ENCODE data around the gene HOXA9.

Gene HOXA9

DNA sequence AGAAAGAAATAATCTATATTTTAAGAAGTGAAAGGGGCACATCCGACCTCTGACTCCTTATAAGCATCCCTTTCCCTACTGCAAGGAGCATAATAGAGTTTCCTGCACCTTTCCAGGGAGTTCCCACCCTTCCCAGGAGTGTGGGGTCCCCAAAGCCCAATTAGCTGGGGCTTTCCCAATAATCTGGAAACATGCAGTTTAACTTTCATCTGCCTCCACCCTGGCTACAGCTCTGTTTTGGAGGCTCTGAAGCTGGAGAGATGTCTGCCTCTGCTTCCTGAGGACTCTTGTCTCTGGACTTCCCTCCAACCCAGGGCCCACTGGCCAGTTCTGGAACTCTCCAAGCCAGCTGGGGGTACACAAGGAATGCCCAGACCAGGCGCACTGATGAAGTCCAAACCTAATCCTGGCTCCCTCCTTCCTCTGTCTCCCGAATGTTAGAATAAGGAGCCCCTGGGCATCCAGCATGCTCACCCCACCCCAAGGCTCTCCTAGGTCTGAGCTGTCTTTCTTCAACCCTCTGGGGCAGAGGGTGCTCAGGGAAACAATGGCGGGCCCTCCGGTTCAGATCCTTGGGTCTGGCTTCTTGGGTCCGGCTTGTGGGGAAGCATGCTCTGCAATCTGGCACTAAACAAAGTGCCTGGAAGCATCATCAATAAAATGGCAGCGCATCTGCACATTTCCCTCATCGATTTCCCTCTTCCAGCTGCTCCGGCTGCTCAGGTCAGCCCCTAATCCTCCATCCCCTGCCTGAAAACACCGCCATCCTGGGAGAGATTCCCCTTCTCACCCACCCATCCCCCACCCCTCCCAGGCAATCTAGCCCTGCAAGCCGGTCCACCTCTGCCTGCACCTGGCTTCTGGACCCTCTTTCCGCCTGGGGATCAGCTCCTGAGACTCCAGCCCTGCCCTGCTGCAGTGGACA, 48.1 kb downstream of the HOXA9 start:
- no peak for DNase-seq (ENCODE audit: insufficient read length, low spot score)
- no peak for FAIRE-seq

DNA sequence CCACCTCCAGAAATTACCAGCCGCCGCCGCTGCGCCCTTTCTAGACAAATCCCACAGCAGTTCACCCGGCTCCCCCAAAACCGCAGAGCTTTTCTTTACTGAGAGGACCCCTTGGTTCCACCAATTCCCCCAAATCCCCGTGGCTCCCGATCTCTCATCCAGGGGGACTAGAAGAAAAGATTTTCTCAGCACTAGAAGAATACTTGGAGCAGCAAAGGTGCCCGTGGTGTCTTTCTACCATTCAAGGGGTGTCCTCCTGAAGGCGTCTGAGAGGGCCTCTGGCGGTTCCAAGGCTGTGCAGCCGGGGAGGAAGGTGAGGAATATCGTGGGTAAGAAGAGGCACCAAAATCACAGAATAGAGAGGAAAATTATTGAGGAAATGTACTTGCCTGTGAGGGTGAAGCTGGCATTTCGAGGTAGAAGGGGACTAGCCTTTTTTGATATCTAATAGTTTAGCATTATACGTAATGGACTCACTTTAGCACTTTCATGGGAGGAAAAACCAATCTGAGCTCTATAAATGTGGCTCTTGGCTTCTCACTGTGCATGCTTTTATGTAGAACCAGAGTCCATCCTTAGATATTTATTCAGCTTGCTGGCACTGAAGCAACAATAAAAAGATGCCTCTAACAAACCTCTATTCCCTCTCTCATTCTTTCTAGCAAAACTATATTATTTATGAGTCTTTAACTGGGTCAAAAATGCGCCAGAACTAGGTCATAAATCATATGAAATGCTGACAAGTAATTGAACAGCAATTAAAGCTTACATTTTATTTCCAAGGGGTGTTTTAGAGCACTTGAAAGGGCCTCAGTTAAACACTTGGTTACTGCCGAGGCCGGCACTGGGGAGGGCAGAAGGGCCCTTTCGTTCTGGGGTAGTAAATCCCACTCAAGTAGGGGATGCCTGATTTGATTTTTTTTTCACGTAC, 49.0 kb downstream of the HOXA9 start:
- no peak for FAIRE-seq
- no peak for DNase-seq (ENCODE audit: insufficient read length, low spot score)

DNA sequence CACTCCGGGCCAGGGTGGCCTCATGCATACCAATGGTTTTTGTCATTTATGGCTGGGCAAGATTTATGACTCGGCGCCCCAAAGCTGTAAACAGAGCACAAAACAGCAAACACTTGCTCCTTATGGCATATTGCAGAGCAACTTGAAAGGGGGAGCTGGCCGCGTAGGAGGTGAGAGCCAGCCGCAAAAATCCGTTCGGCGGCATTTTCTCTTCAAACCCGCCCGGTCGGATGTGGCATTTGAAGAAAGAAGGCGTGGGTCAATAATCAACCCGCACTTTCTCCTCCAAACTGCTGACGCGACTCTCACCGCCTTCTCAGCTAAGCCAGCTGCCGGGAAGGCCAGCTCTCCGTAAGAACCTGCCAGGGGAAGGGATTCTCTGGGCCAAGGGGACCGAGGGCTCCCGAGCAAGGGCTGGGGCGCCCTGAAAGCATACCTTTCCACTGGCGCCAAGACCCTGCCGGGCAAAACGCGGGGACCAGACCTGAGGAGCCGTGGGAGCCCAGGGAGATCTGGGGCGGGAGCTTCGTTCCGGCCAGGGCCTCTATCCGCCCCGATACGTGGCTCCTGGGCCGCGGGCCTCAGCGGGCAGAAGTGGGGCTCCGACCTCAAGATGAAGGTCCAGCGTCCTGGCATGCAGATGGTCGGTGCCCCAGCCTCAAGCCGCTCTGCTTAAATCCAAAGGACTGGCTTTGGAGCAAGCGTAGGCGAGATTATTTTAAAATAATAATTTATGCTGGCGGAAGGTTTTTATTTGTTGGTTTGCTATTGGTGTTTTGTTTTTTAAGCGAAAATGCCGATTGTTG, 49.9 kb downstream of the HOXA9 start:
- FAIRE-seq (no peak), DNase-seq (ENCODE audit: insufficient read length, low spot score) (peak; percentile 66)

DNA sequence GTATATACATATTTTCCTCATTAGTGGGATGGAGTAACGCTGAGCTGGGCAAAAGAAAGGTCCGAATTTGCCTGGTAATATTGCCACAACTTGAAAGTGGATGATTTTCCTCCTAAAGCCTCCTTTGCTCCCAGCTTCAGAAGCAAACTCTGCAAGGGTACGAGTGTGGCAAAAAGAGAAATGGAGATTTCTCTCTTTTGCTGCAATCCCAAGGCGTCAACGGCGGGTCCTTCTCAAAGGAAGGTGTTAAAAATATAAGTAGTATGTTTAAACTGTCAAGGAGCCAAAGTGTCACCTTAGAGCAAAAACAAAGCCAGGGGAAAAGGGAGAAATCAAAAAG, 50.5 kb downstream of the HOXA9 start:
- DNase-seq (ENCODE audit: insufficient read length, low spot score) (no peak), FAIRE-seq (no peak)

DNA sequence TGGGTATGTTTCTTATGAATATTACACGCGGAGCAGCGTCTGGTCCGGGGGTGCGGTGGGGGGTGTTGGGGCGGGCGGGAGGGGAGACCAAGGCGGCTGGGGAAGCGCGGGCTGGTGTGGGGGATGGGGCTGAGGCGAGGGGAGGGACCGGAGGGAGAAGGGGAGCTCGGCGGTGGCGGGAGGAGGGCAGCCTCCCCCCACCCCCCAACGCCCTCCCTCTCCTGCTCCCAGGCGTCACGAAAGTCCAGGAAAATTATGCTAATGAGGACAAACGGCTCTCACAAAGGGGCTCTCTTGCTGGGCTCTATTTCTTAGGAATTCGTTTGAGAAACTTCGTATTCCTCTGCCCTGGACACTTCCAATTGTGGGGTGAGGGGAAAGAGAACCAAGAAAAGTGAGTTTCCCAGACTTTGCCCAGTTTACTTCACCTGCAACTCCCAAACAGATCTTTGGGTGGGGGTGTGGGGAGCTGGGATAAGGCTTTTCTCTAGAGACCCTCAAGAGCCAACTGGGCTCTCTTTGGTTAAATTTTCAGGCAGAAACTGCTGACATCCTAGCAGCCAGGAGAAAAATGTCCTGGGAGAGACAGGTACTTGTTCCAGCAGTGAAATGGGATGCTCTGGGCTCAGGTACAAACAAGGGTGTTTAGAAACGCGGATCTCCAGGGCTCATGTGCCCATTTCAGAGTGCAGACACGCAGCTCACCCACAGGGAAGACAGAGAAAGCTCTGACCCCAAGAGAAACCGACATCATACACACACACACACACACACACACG, 51.2 kb downstream of the HOXA9 start:
- DNase-seq (ENCODE audit: insufficient read length, low spot score) (no peak), FAIRE-seq (no peak)

DNA sequence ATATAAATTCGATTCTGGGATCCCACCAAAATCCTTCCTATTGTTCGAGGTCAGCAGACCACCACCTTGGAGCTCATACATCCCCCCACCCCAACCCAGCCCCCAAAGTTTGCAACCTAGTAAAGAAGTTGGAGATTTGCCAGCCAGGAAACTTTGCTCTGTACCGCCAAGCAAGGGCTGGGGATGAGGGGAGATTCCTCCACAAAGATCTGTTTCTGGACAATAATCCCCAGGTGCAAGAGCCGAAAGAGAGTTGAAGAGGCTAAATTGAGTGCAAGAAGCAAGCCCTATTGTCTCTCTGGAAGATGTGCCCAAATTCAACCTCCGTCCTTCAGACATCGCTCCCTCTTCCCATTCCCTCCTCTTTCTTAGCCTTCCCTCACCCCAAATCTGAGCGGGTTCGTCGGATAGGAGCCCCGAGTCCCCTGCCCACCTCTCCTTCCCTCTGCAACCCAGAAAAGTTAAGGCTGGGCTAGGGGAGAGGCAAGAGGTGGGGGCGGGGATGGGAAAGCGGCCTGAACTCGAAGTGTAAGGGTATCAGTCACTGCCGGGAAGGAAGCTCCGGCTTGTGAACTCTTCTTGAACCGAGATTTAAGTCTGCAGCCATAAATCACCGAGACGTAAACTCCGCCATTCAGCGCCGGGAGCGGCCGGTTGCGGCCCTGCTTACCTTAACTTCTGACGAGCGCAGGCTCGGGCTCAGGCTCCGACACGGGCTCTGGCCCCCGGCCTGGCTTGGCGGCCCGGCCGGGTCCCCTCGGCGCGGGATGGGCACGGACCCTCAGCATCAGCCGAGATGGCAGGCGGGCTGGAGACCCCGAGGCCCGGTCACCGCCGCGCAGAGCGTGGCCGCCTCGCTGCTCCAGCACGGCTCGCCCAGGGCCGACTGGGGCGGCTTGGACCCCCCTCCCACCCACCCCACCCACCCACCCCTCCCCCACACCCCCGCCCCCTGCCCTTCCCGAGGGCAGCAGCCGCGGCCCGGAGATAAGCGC, 52.1 kb downstream of the HOXA9 start:
- DNase-seq (ENCODE audit: insufficient read length, low spot score) (peak; percentile 71), FAIRE-seq (peak; percentile 44)

Measured in HTR-8/SVneo (cell line).